NCI-H526 (cell line): Measurements from ENCODE around the gene ANXA4.

ENCODE experiments used
- DNase-seq, 2 experiments: peaks; one replicate each; lab custom pipeline; 2025; lab: John Stamatoyannopoulos, UW

ANXA4 gene

GRCh38 chr2:69844560-69844959 is 102.6 kb downstream of the ANXA4 start:
- DNase-seq = no peak

- no peak for DNase-seq
Observed at GRCh38 chr2:69846182-69847067, 104.5 kb downstream of the ANXA4 start.

- no peak for DNase-seq
Observed at GRCh38 chr2:69847068-69847828, 105.3 kb downstream of the ANXA4 start.

- no peak for DNase-seq
Observed at GRCh38 chr2:69848186-69848790, 106.4 kb downstream of the ANXA4 start.

GRCh38 chr2:69858261-69858660 is 116.3 kb downstream of the ANXA4 start:
- DNase-seq = no peak

GRCh38 chr2:69863298-69863697 is 121.4 kb downstream of the ANXA4 start:
- DNase-seq = no peak
